ENCODE measurements around the gene GSPT1. TPM values are rescaled to one million over a fixed set of nuclear protein-coding genes. Genes with fewer than 3 reads are reported as not detected.

The GSPT1 gene
- total and polyA plus RNA-seq, 9 of the 15 experiments (the other 6 are each of a cell fraction or from before 2014, with no cell fraction given): 63.8 to 269 (median 148) TPM

DNA sequence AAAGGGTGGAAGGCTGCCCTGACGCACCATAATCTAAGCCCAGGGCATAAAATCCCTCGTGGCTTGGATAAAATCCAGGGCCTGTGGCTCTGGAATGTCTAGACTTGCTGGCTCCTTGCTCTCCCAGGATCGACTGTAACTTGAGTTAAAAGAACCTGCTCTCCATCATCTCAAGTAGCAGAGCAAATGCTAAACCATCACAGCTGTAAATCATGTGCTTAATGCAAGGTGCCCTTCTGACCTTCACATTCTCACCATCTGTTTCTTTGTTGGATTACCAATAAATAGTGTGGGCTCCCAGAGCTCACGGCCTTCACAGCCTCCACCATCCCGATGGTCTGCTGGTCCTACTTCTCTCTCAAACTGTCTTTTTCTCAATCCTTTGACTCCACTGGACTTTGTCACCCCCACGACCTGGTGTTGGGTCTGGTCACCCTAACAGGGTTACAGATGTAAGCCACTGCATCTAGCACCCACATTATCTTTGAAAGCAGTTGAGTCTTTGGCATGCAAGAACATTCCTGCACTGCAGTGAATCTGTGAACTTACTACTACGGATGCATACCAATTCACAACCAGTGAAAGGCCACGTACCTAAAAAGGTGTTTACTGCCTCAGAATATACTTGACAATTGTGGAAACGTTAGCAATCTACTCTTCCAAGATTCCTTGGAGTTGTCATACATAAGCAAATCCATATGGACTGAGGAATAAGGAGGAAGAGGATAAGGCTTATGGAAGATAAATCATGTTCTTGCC is 79.7 kb downstream of the GSPT1 start (continued):
- TF ChIP-seq, protein P1, sequence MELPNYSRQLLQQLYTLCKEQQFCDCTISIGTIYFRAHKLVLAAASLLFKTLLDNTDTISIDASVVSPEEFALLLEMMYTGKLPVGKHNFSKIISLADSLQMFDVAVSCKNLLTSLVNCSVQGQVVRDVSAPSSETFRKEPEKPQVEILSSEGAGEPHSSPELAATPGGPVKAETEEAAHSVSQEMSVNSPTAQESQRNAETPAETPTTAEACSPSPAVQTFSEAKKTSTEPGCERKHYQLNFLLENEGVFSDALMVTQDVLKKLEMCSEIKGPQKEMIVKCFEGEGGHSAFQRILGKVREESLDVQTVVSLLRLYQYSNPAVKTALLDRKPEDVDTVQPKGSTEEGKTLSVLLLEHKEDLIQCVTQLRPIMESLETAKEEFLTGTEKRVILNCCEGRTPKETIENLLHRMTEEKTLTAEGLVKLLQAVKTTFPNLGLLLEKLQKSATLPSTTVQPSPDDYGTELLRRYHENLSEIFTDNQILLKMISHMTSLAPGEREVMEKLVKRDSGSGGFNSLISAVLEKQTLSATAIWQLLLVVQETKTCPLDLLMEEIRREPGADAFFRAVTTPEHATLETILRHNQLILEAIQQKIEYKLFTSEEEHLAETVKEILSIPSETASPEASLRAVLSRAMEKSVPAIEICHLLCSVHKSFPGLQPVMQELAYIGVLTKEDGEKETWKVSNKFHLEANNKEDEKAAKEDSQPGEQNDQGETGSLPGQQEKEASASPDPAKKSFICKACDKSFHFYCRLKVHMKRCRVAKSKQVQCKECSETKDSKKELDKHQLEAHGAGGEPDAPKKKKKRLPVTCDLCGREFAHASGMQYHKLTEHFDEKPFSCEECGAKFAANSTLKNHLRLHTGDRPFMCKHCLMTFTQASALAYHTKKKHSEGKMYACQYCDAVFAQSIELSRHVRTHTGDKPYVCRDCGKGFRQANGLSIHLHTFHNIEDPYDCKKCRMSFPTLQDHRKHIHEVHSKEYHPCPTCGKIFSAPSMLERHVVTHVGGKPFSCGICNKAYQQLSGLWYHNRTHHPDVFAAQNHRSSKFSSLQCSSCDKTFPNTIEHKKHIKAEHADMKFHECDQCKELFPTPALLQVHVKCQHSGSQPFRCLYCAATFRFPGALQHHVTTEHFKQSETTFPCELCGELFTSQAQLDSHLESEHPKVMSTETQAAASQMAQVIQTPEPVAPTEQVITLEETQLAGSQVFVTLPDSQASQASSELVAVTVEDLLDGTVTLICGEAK (IDR thresholded peaks at IDR 0.05): no peak
- TF ChIP-seq, protein P1 (CRISPR knock-in tag; IDR thresholded peaks at IDR 0.05): no peak
- no peak for TF ChIP-seq NBN (IDR thresholded peaks at IDR 0.05; ENCODE audit: low read depth)
- TF ChIP-seq ZEB2 (IDR thresholded peaks at IDR 0.05): no peak
- no peak for TF ChIP-seq ZNF785 (CRISPR knock-in tag; IDR thresholded peaks at IDR 0.05)
- TF ChIP-seq, protein P2, sequence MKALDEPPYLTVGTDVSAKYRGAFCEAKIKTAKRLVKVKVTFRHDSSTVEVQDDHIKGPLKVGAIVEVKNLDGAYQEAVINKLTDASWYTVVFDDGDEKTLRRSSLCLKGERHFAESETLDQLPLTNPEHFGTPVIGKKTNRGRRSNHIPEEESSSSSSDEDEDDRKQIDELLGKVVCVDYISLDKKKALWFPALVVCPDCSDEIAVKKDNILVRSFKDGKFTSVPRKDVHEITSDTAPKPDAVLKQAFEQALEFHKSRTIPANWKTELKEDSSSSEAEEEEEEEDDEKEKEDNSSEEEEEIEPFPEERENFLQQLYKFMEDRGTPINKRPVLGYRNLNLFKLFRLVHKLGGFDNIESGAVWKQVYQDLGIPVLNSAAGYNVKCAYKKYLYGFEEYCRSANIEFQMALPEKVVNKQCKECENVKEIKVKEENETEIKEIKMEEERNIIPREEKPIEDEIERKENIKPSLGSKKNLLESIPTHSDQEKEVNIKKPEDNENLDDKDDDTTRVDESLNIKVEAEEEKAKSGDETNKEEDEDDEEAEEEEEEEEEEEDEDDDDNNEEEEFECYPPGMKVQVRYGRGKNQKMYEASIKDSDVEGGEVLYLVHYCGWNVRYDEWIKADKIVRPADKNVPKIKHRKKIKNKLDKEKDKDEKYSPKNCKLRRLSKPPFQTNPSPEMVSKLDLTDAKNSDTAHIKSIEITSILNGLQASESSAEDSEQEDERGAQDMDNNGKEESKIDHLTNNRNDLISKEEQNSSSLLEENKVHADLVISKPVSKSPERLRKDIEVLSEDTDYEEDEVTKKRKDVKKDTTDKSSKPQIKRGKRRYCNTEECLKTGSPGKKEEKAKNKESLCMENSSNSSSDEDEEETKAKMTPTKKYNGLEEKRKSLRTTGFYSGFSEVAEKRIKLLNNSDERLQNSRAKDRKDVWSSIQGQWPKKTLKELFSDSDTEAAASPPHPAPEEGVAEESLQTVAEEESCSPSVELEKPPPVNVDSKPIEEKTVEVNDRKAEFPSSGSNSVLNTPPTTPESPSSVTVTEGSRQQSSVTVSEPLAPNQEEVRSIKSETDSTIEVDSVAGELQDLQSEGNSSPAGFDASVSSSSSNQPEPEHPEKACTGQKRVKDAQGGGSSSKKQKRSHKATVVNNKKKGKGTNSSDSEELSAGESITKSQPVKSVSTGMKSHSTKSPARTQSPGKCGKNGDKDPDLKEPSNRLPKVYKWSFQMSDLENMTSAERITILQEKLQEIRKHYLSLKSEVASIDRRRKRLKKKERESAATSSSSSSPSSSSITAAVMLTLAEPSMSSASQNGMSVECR (CRISPR knock-in tag; IDR thresholded peaks at IDR 0.05): no peak
- TF ChIP-seq GABPB1 (CRISPR knock-in tag; IDR thresholded peaks at IDR 0.05): no peak
- no peak for TF ChIP-seq SMARCA5 (IDR thresholded peaks at IDR 0.05)
- no peak for TF ChIP-seq TEAD1 (CRISPR knock-in tag; IDR thresholded peaks at IDR 0.05)
- TF ChIP-seq ZNF668 (CRISPR knock-in tag; IDR thresholded peaks at IDR 0.05): no peak
- TF ChIP-seq, protein P3, sequence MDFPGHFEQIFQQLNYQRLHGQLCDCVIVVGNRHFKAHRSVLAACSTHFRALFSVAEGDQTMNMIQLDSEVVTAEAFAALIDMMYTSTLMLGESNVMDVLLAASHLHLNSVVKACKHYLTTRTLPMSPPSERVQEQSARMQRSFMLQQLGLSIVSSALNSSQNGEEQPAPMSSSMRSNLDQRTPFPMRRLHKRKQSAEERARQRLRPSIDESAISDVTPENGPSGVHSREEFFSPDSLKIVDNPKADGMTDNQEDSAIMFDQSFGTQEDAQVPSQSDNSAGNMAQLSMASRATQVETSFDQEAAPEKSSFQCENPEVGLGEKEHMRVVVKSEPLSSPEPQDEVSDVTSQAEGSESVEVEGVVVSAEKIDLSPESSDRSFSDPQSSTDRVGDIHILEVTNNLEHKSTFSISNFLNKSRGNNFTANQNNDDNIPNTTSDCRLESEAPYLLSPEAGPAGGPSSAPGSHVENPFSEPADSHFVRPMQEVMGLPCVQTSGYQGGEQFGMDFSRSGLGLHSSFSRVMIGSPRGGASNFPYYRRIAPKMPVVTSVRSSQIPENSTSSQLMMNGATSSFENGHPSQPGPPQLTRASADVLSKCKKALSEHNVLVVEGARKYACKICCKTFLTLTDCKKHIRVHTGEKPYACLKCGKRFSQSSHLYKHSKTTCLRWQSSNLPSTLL (IDR thresholded peaks at IDR 0.05): no peak

All from K562 (cell line).